GM23338 (cell line): Measurements from ENCODE around the gene WDR41. TPM values are rescaled to one million over a fixed set of nuclear protein-coding genes. Genes with fewer than 3 reads are reported as not detected.

Source experiments
- ATAC-seq: fragments of 200-7000 bp; cut with Tn5 transposase; 3 replicates; pipeline ENCODE4 v1.9.1; 2020
- DNase-seq: peaks from one replicate; pipeline ENCODE4 v3.0.0-alpha.2; 2015; ENCODE audit warnings: low spot score
- H2AFZ ChIP-seq: fragments of 200-600 bp; sonication (generic); 2 replicates; pipeline ENCODE4 v1.8.0; 2016; ENCODE audit warnings: antibody characterized with exemption, mild to moderate bottlenecking, moderate library complexity
- H3F3A ChIP-seq: fragments of 200-600 bp; sonication (generic); replicated peaks from 2 replicates; pipeline ENCODE4 v1.8.0; 2017; ENCODE audit warnings: antibody characterized with exemption, mixed run types, low read depth
- H3K27ac ChIP-seq: fragments of 200-600 bp; sonication (generic); 2 replicates; pipeline ENCODE4 v1.6.1; 2016; ENCODE audit warnings: low read depth
- H3K27me3 ChIP-seq: fragments of 200-600 bp; sonication (generic); 2 replicates; pipeline ENCODE4 v1.8.0; 2016; ENCODE audit warnings: mild to moderate bottlenecking, mixed run types, moderate library complexity; ENCODE audit not compliant: insufficient read depth
- H3K36me3 ChIP-seq: fragments of 200-600 bp; sonication (generic); 2 replicates; pipeline ENCODE4 v1.8.0; 2016; ENCODE audit warnings: mild to moderate bottlenecking; ENCODE audit not compliant: insufficient read depth
- H3K4me1 ChIP-seq: fragments of 200-600 bp; sonication (generic); 2 replicates; pipeline ENCODE4 v1.8.0; 2016; ENCODE audit warnings: mild to moderate bottlenecking, moderate library complexity; ENCODE audit not compliant: insufficient read depth
- H3K4me2 ChIP-seq: fragments of 200-600 bp; sonication (generic); 2 replicates; pipeline ENCODE4 v1.7.1; 2017; ENCODE audit warnings: mixed run types
- H3K4me3 ChIP-seq: fragments of 200-600 bp; sonication (generic); 2 replicates; pipeline ENCODE4 v1.6.1; 2016; ENCODE audit warnings: mixed run types
- H3K79me2 ChIP-seq: fragments of 200-600 bp; sonication (generic); replicated peaks from 2 replicates; pipeline ENCODE4 v1.8.0; 2017; ENCODE audit warnings: mild to moderate bottlenecking; ENCODE audit not compliant: insufficient read depth
- H3K9me2 ChIP-seq: fragments of 200-600 bp; sonication (generic); 2 replicates; pipeline ENCODE4 v1.8.0; 2017; ENCODE audit not compliant: insufficient read depth
- H4K20me1 ChIP-seq: fragments of 200-600 bp; sonication (generic); replicated peaks from 2 replicates; pipeline ENCODE4 v1.8.0; 2017; ENCODE audit warnings: mild to moderate bottlenecking; ENCODE audit not compliant: insufficient read depth
- H3K27ac Mint-ChIP-seq: 2 replicates; pipeline ENCODE4 v1.8.0; 2020; ENCODE audit warnings: inconsistent platforms, mild to moderate bottlenecking, moderate library complexity, mixed read lengths
- H3K27me3 Mint-ChIP-seq: 3 replicates; pipeline ENCODE4 v1.8.0; 2022; ENCODE audit warnings: low read depth, mild to moderate bottlenecking, moderate library complexity, mixed read lengths, inconsistent platforms; ENCODE audit not compliant: insufficient read depth, poor library complexity
- H3K36me3 Mint-ChIP-seq: 3 replicates; pipeline ENCODE4 v1.8.0; 2021; ENCODE audit warnings: low read depth, mild to moderate bottlenecking, inconsistent platforms, moderate library complexity, mixed read lengths
- H3K4me1 Mint-ChIP-seq: 3 replicates; pipeline ENCODE4 v1.8.0; 2020; ENCODE audit warnings: mild to moderate bottlenecking, inconsistent platforms, mixed read lengths
- H3K4me3 Mint-ChIP-seq: 3 replicates; pipeline ENCODE4 v1.8.0; 2021; ENCODE audit warnings: moderate library complexity, mild to moderate bottlenecking, inconsistent platforms, mixed read lengths
- H3K9me3 Mint-ChIP-seq: 3 replicates; pipeline ENCODE4 v1.8.0; 2020; ENCODE audit warnings: moderate library complexity, mild to moderate bottlenecking, inconsistent platforms, mixed read lengths
- CREB1 ChIP-seq: fragments of 250-450 bp; sonication (Bioruptor Pico); IDR thresholded peaks from 2 replicates; pipeline ENCODE4 v1.5.0; 2020; ENCODE audit warnings: low read depth, mild to moderate bottlenecking, moderate library complexity
- EZH2 ChIP-seq: fragments of 200-600 bp; sonication (generic); IDR thresholded peaks from one replicate; pipeline ENCODE4 v1.8.0; 2017; ENCODE audit warnings: antibody characterized with exemption, mild to moderate bottlenecking, low read depth; ENCODE audit not compliant: unreplicated experiment
- JUNB ChIP-seq: IDR thresholded peaks from one replicate; pipeline ENCODE4 v1.6.1; 2016; ENCODE audit warnings: antibody characterized with exemption; ENCODE audit not compliant: unreplicated experiment
- NANOG ChIP-seq: IDR thresholded peaks from 2 replicates; pipeline ENCODE4 v1.6.1; 2016; ENCODE audit warnings: antibody characterized with exemption, borderline replicate concordance
- POLR2AphosphoS5 ChIP-seq: IDR thresholded peaks from 2 replicates; pipeline ENCODE4 v1.6.1; 2016; ENCODE audit warnings: antibody characterized with exemption, low read depth
- REST ChIP-seq: IDR thresholded peaks from one replicate; pipeline ENCODE4 v1.6.1; 2018; ENCODE audit warnings: antibody characterized with exemption; ENCODE audit not compliant: unreplicated experiment
- STAT1 ChIP-seq: IDR thresholded peaks from one replicate; pipeline ENCODE4 v1.6.1; 2016; ENCODE audit warnings: antibody characterized with exemption; ENCODE audit not compliant: unreplicated experiment
- ZNF114 ChIP-seq: fragments of 250-450 bp; sonication (Bioruptor Pico); IDR thresholded peaks from 2 replicates; pipeline ENCODE4 v1.5.0; 2020; ENCODE audit warnings: mild to moderate bottlenecking, moderate library complexity
- ZNF331 ChIP-seq: fragments of 250-450 bp; sonication (Bioruptor Pico); IDR thresholded peaks from 2 replicates; pipeline ENCODE4 v1.5.0; 2020; ENCODE audit warnings: low read depth, mild to moderate bottlenecking, moderate library complexity
- ZNF462 ChIP-seq: fragments of 250-450 bp; sonication (Bioruptor Pico); IDR thresholded peaks from 2 replicates; pipeline ENCODE4 v1.5.0; 2020; ENCODE audit warnings: mild to moderate bottlenecking, moderate library complexity
- polyA plus RNA-seq: library from polyadenylated mRNA; unstranded; fragments of >200 nt; fragmentation: Nextera tagmentation; extraction: Ambion mirVana; gene quantifications from 2 replicates; pipeline ENCODE4 v1.2.1, GENCODE V29; 2016
- total RNA-seq: library from RNA; depleted of rRNA; stranded (reverse); fragments of >200 nt; shearing (Covaris generic); gene quantifications from 2 replicates; pipeline ENCODE4 v1.2.3, GENCODE V29; 2014
- TF ChIP-seq, protein P1 (sequence below): IDR thresholded peaks from 2 replicates; pipeline ENCODE4 v1.6.1; 2016; ENCODE audit warnings: antibody characterized with exemption
- TF ChIP-seq, protein P2 (sequence below), 2 experiments: fragments of 200-600 bp in 1 of 2; sonication (generic) in 1 of 2; conservative IDR thresholded peaks; 2 replicates each; pipeline versions ENCODE4 v1.5.1 to v1.6.1; 2016 to 2017; ENCODE audit warnings: antibody characterized with exemption in 2 of 2, low read depth in 2 of 2, mild to moderate bottlenecking in 2 of 2, moderate library complexity in 1 of 2

WDR41 gene
- total and polyA plus RNA-seq, 2 experiments from 2014 or later, result 19.1 to 40.4 TPM

DNA sequence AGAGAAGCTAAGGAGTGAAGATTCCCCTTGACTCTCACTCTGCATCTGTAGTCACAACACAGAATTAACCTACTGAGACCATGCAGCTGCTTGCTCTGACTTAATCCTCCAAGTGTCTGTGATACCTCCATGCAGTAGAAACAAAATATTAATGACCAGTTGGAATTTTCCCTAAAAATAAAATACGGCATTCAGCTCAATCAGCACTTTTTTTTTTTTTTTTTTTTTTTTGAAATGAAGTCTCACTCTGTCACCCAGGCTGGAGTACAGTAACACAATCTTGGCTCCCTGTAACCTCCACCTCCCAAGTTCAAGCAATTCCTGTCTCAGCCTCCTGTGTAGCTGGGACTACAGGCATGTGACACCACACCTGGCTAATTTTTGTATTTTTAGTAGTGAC, 48.4 kb downstream of the WDR41 start:
- Mint-ChIP-seq H3K36me3 (peaks cover 25% of the 10 kb centered on the region), H3K4me3 (no peak overlapping the region), H3K4me1 (no peaks in the 10 kb centered on the region), H3K27ac (no peak overlapping the region), H3K27me3 (peaks cover 6% of the 10 kb centered on the region), H3K9me3 (no peaks in the 10 kb centered on the region)
- Histone ChIP-seq H2AFZ (no peak overlapping the region), H3K27ac (no peak overlapping the region), H3F3A (no peaks in the 10 kb centered on the region), H3K9me2 (no peaks in the 10 kb centered on the region), H3K4me2 (no peak overlapping the region), H3K27me3 (no peaks in the 10 kb centered on the region), H3K36me3 (peaks cover 7% of the 10 kb centered on the region; the same call in 1 of the 2 replicates), H3K4me1 (no peaks in the 10 kb centered on the region), H4K20me1 (0 out of 2 replicates have a peak, but pooled peaks cover 7% of the 10 kb centered on the region), H3K79me2 (no peaks in the 10 kb centered on the region; the same call in 1 of the 2 replicates), H3K4me3 (no peak overlapping the region)
- ATAC-seq, result no peak
- TF ChIP-seq, protein P1, sequence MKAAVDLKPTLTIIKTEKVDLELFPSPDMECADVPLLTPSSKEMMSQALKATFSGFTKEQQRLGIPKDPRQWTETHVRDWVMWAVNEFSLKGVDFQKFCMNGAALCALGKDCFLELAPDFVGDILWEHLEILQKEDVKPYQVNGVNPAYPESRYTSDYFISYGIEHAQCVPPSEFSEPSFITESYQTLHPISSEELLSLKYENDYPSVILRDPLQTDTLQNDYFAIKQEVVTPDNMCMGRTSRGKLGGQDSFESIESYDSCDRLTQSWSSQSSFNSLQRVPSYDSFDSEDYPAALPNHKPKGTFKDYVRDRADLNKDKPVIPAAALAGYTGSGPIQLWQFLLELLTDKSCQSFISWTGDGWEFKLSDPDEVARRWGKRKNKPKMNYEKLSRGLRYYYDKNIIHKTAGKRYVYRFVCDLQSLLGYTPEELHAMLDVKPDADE, result no peak
- TF ChIP-seq EZH2 (no peak), ZNF462 (CRISPR knock-in tag) (no peak), POLR2AphosphoS5 (no peak), JUNB (no peak), NANOG (no peak), ZNF114 (CRISPR knock-in tag) (no peak), CREB1 (CRISPR knock-in tag) (no peak), REST (no peak), STAT1 (no peak), ZNF331 (no peak)
- TF ChIP-seq, protein P2, sequence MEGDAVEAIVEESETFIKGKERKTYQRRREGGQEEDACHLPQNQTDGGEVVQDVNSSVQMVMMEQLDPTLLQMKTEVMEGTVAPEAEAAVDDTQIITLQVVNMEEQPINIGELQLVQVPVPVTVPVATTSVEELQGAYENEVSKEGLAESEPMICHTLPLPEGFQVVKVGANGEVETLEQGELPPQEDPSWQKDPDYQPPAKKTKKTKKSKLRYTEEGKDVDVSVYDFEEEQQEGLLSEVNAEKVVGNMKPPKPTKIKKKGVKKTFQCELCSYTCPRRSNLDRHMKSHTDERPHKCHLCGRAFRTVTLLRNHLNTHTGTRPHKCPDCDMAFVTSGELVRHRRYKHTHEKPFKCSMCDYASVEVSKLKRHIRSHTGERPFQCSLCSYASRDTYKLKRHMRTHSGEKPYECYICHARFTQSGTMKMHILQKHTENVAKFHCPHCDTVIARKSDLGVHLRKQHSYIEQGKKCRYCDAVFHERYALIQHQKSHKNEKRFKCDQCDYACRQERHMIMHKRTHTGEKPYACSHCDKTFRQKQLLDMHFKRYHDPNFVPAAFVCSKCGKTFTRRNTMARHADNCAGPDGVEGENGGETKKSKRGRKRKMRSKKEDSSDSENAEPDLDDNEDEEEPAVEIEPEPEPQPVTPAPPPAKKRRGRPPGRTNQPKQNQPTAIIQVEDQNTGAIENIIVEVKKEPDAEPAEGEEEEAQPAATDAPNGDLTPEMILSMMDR (conservative IDR thresholded peaks at IDR 0.05; ENCODE audit: low read depth in 2 of 2), result no peak
- no peak for DNase-seq
